Brain microvascular endothelial cell (primary cell): ENCODE results near the gene CCDC124.

Experiments used
- DNase-seq: peaks from one replicate; pipeline ENCODE4 v3.0.0-alpha.2; 2020
- H3K27ac ChIP-seq: fragments of 250-450 bp; sonication (Bioruptor Pico); 2 replicates; pipeline ENCODE4 v1.5.1; 2020; ENCODE audit warnings: mild to moderate bottlenecking, moderate library complexity
- H3K27me3 ChIP-seq: fragments of 250-450 bp; sonication (Bioruptor Pico); replicated peaks from 2 replicates; pipeline ENCODE4 v1.5.1; 2020; ENCODE audit warnings: mild to moderate bottlenecking
- H3K36me3 ChIP-seq: fragments of 250-450 bp; sonication (Bioruptor Pico); replicated peaks from 2 replicates; pipeline ENCODE4 v1.5.1; 2020; ENCODE audit warnings: mild to moderate bottlenecking
- H3K4me3 ChIP-seq: 2 replicates; pipeline ENCODE4 v1.5.1; 2011; ENCODE audit warnings: low read depth, mild to moderate bottlenecking, control low read depth, low read length, moderate library complexity
- in situ Hi-C: cut with HindIII; loops from 2 replicates; pipeline ENCODE4 v1.10.0; 2017; ENCODE audit warnings: low sequenced_read_pairs, low pct_ligation_motif_present
- TF ChIP-seq, protein P1 (sequence below): IDR thresholded peaks from 2 replicates; pipeline ENCODE4 v1.5.1; 2011; ENCODE audit warnings: low read depth, mild to moderate bottlenecking, moderate library complexity, low read length, control low read depth, inconsistent platforms; ENCODE audit errors: missing control alignments

Gene CCDC124

GRCh38 chr19:17951157-17951989 lies 18.6 kb downstream of the CCDC124 start:
- Histone ChIP-seq H3K36me3 (no peaks in the 10 kb centered on the region), H3K27me3 (peaks cover 61% of the 10 kb centered on the region), H3K4me3 (no peak overlapping the region), H3K27ac (no peak overlapping the region)
- in situ Hi-C loops, result loop anchor here (10.0 kb wide), 1 partner anchor 427 kb away; a partner anchor contains a TSS
- DNase-seq, result no peak
- TF ChIP-seq, protein P1, sequence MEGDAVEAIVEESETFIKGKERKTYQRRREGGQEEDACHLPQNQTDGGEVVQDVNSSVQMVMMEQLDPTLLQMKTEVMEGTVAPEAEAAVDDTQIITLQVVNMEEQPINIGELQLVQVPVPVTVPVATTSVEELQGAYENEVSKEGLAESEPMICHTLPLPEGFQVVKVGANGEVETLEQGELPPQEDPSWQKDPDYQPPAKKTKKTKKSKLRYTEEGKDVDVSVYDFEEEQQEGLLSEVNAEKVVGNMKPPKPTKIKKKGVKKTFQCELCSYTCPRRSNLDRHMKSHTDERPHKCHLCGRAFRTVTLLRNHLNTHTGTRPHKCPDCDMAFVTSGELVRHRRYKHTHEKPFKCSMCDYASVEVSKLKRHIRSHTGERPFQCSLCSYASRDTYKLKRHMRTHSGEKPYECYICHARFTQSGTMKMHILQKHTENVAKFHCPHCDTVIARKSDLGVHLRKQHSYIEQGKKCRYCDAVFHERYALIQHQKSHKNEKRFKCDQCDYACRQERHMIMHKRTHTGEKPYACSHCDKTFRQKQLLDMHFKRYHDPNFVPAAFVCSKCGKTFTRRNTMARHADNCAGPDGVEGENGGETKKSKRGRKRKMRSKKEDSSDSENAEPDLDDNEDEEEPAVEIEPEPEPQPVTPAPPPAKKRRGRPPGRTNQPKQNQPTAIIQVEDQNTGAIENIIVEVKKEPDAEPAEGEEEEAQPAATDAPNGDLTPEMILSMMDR, result no peak

- TF ChIP-seq, protein P1, result no peak
- H3K36me3 ChIP-seq, result no peaks in the 10 kb centered on the region
- H3K27ac ChIP-seq, result no peak overlapping the region
- in situ Hi-C loops, result loop anchor here (10.0 kb wide), 1 partner anchor 427 kb away; a partner anchor contains a TSS
- H3K27me3 ChIP-seq, result peaks cover 62% of the 10 kb centered on the region
- no peak overlapping the region for H3K4me3 ChIP-seq
- DNase-seq, result no peak
Observed at GRCh38 chr19:17951990-17952976, 19.5 kb downstream of the CCDC124 start.

GRCh38 chr19:17953316-17953801 lies 20.5 kb downstream of the CCDC124 start:
- TF ChIP-seq, protein P1, result no peak
- Histone ChIP-seq H3K36me3 (no peaks in the 10 kb centered on the region), H3K4me3 (no peak overlapping the region), H3K27me3 (peaks cover 68% of the 10 kb centered on the region), H3K27ac (no peak overlapping the region)
- no peak for DNase-seq
- in situ Hi-C loops, result loop anchor here (10.0 kb wide), 1 partner anchor 429 kb away; a partner anchor contains a TSS

DNA sequence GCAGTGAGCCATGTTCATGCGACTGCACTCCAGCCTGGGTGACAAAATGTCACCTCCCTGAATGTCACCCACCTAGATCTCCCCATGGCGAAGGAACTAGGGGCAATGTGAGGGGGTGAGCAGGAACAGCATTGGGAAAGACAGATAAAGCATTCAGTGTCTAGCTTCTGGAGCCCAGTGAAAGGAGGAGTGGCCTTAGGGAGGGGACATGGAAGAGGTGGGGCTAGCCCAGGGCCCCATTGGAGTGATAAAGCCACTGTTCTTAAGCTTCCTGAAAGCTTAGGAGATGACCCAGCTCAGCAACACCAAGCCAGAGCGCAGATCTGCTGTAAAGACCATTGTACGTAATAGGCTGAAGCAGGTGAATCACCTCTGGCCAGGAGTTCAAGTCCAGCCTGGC lies 21.1 kb downstream of the CCDC124 start:
- Histone ChIP-seq H3K27ac (no peak overlapping the region), H3K36me3 (no peaks in the 10 kb centered on the region), H3K27me3 (peaks cover 68% of the 10 kb centered on the region), H3K4me3 (no peak overlapping the region)
- TF ChIP-seq, protein P1, result no peak
- DNase-seq, result no peak
- in situ Hi-C loops, result loop anchor here (10.0 kb wide), 1 partner anchor 429 kb away; a partner anchor contains a TSS

GRCh38 chr19:17954401-17954800 lies 21.6 kb downstream of the CCDC124 start:
- no peak overlapping the region for H3K4me3 ChIP-seq
- peaks cover 64% of the 10 kb centered on the region for H3K27me3 ChIP-seq
- no peaks in the 10 kb centered on the region for H3K36me3 ChIP-seq
- DNase-seq, result no peak
- TF ChIP-seq, protein P1, result no peak
- in situ Hi-C loops, result loop anchor here (10.0 kb wide), 1 partner anchor 430 kb away; a partner anchor contains a TSS
- H3K27ac ChIP-seq, result no peak overlapping the region
